ENCODE data around the gene RREB1. TPM values are rescaled to one million over a fixed set of nuclear protein-coding genes. Genes with fewer than 3 reads are reported as not detected.

Gene RREB1
- total RNA-seq, 1 experiment from 2014 or later, result 53.5 TPM

- Mint-ChIP-seq H3K4me1 (ENCODE audit: insufficient read depth, unreplicated experiment) (peaks cover 60% of the 10 kb centered on the region), H3K27ac (ENCODE audit: low read depth, unreplicated experiment) (peak overlapping the region; percentile 12), H3K4me3 (ENCODE audit: unreplicated experiment) (no peak overlapping the region), H3K36me3 (ENCODE audit: insufficient read depth, unreplicated experiment) (peaks cover 16% of the 10 kb centered on the region), H3K9me3 (ENCODE audit: unreplicated experiment) (no peaks in the 10 kb centered on the region), H3K27me3 (ENCODE audit: insufficient read depth, unreplicated experiment) (no peaks in the 10 kb centered on the region)
- ChIA-PET CTCF (interaction anchor here (0.6 kb wide), 1 partner anchor 8 kb away, joined by 3 read pairs; no protein-coding TSS in a partner anchor), POLR2A (interaction anchor here (1.0 to 1.2 kb wide), 2 partner anchors 8 to 27 kb away, joined by 3 to 7 read pairs; no protein-coding TSS in a partner anchor)
- BruUV-seq (replicated peaks), result no TSS peak
- intact Hi-C loops (cut with micrococcal nuclease), result no loop called here
- no peak for TF ChIP-seq CTCF (IDR thresholded peaks at IDR 0.05; ENCODE audit: unreplicated experiment)
- no peak for DNase-seq (ENCODE audit: unreplicated experiment)
Observed at GRCh38 chr6:7161253-7161623, 53.5 kb downstream of the RREB1 start.

- Mint-ChIP-seq H3K4me3 (ENCODE audit: unreplicated experiment) (no peak overlapping the region), H3K36me3 (ENCODE audit: insufficient read depth, unreplicated experiment) (peaks cover 12% of the 10 kb centered on the region), H3K27ac (ENCODE audit: low read depth, unreplicated experiment) (peak overlapping the region; percentile 10), H3K9me3 (ENCODE audit: unreplicated experiment) (no peaks in the 10 kb centered on the region), H3K27me3 (ENCODE audit: insufficient read depth, unreplicated experiment) (no peaks in the 10 kb centered on the region), H3K4me1 (ENCODE audit: insufficient read depth, unreplicated experiment) (peaks cover 54% of the 10 kb centered on the region)
- no peak for TF ChIP-seq CTCF (IDR thresholded peaks at IDR 0.05; ENCODE audit: unreplicated experiment)
- intact Hi-C loops (cut with micrococcal nuclease), result no loop called here
- ChIA-PET POLR2A (interaction anchor here (0.7 to 1.2 kb wide), 3 partner anchors 9 to 48 kb away, joined by 3 to 7 read pairs (median 3); no protein-coding TSS in a partner anchor), CTCF (interaction anchor here (1.0 kb wide), 1 partner anchor 18 kb away, joined by 3 read pairs; no protein-coding TSS in a partner anchor)
- BruUV-seq (replicated peaks), result no TSS peak
- no peak for DNase-seq (ENCODE audit: unreplicated experiment)
Observed at GRCh38 chr6:7161845-7162244, 54.1 kb downstream of the RREB1 start.

- BruUV-seq (replicated peaks), result no TSS peak
- no peak for TF ChIP-seq CTCF (IDR thresholded peaks at IDR 0.05; ENCODE audit: unreplicated experiment)
- peaks cover 7% of the 10 kb centered on the region for H3K36me3 Mint-ChIP-seq (ENCODE audit: insufficient read depth, unreplicated experiment)
- H3K9me3 Mint-ChIP-seq (ENCODE audit: unreplicated experiment), result no peaks in the 10 kb centered on the region
- ChIA-PET CTCF (interaction anchor here (1.0 kb wide), 1 partner anchor 18 kb away, joined by 3 read pairs; no protein-coding TSS in a partner anchor), POLR2A (interaction anchor here (1.2 kb wide), 1 partner anchor 17 kb away, joined by 3 read pairs; no protein-coding TSS in a partner anchor)
- no peaks in the 10 kb centered on the region for H3K27me3 Mint-ChIP-seq (ENCODE audit: insufficient read depth, unreplicated experiment)
- intact Hi-C loops (cut with micrococcal nuclease), result no loop called here
- H3K4me3 Mint-ChIP-seq (ENCODE audit: unreplicated experiment), result no peak overlapping the region
- H3K27ac Mint-ChIP-seq (ENCODE audit: low read depth, unreplicated experiment), result no peak overlapping the region
- peak; percentile 34 for DNase-seq (ENCODE audit: unreplicated experiment)
- H3K4me1 Mint-ChIP-seq (ENCODE audit: insufficient read depth, unreplicated experiment), result peaks cover 40% of the 10 kb centered on the region
Observed at GRCh38 chr6:7163661-7164071, 55.9 kb downstream of the RREB1 start.

GRCh38 chr6:7164536-7165001, 56.8 kb downstream of the RREB1 start:
- Mint-ChIP-seq H3K4me3 (ENCODE audit: unreplicated experiment) (no peak overlapping the region), H3K9me3 (ENCODE audit: unreplicated experiment) (no peaks in the 10 kb centered on the region), H3K4me1 (ENCODE audit: insufficient read depth, unreplicated experiment) (peaks cover 37% of the 10 kb centered on the region), H3K27ac (ENCODE audit: low read depth, unreplicated experiment) (no peak overlapping the region), H3K36me3 (ENCODE audit: insufficient read depth, unreplicated experiment) (peaks cover 7% of the 10 kb centered on the region), H3K27me3 (ENCODE audit: insufficient read depth, unreplicated experiment) (no peaks in the 10 kb centered on the region)
- ChIA-PET POLR2A (interaction anchor here (0.6 to 1.6 kb wide), 5 partner anchors 8 to 267 kb away, joined by 3 to 5 read pairs (median 3); no protein-coding TSS in a partner anchor), CTCF (interaction anchor here (0.6 kb wide), 1 partner anchor 422 kb away, joined by 3 read pairs; no protein-coding TSS in a partner anchor)
- no peak for DNase-seq (ENCODE audit: unreplicated experiment)
- TF ChIP-seq CTCF (IDR thresholded peaks at IDR 0.05; ENCODE audit: unreplicated experiment), result no peak
- no TSS peak for BruUV-seq (replicated peaks)
- intact Hi-C loops (cut with micrococcal nuclease), result no loop called here
